Vagina (tissue), 2 donors: ENCODE data around the gene CFAP61. TPM values are rescaled to one million over a fixed set of nuclear protein-coding genes. Genes with fewer than 3 reads are reported as not detected.

Experiments used
- DNase-seq, 2 donors: peaks; one replicate each; pipeline ENCODE4 v3.0.0-alpha.2; 2017; ENCODE audit errors: extremely low spot score in 2 of 2
- H3K27ac ChIP-seq: fragments of 200-600 bp; sonication (generic); one replicate; pipeline ENCODE4 v1.5.1; 2019
- H3K27me3 ChIP-seq: fragments of 200-600 bp; sonication (generic); one replicate; pipeline ENCODE4 v1.5.1; 2019
- H3K36me3 ChIP-seq, 2 donors: fragments of 200-600 bp; sonication (generic); one replicate each; pipeline ENCODE4 v1.5.1; 2017 to 2019
- H3K4me1 ChIP-seq: fragments of 200-600 bp; sonication (generic); one replicate; pipeline ENCODE4 v1.5.1; 2019
- H3K4me3 ChIP-seq, 2 donors: fragments of 200-600 bp; sonication (generic); 1 replicate in 1 of 2; 2 replicates in 1 of 2; pipeline ENCODE4 v1.5.1; 2016 to 2019
- H3K9me3 ChIP-seq: fragments of 200-600 bp; sonication (generic); one replicate; pipeline ENCODE4 v1.5.1; 2019
- POLR2A ChIP-seq, 2 donors: fragments of 450-650 bp; IDR thresholded peaks; one replicate each; pipeline ENCODE4 v1.6.1; 2017; ENCODE audit warnings: antibody characterized with exemption in 2 of 2, mild to moderate bottlenecking in 2 of 2, moderate library complexity in 2 of 2
- POLR2AphosphoS5 ChIP-seq, 2 donors: sonication (generic); formaldehyde crosslinking; IDR thresholded peaks; one replicate each; pipeline ENCODE4 v1.9.0; 2017; ENCODE audit warnings: antibody characterized with exemption in 2 of 2, mild to moderate bottlenecking in 2 of 2, low read depth in 1 of 2; ENCODE audit not compliant: insufficient read depth in 1 of 2
- intact Hi-C: fragments of 100-400 bp; cut with DNase I; formaldehyde crosslinking; loops from one replicate; pipeline ENCODE4 v1.15.1; 2023
- total RNA-seq: library from RNA; depleted of rRNA; stranded (reverse); fragments of >200 nt; gene quantifications from one replicate; pipeline ENCODE4 v1.2.3, GENCODE V29; 2016
- TF ChIP-seq, protein P1 (sequence below), 3 experiments: fragments of 450-650 bp in 2 of 3; fragments of 200-600 bp in 1 of 3; sonication (generic) in 1 of 3; IDR thresholded peaks; one replicate each; pipeline ENCODE4 v1.5.1; 2017 to 2019; ENCODE audit warnings: antibody characterized with exemption in 3 of 3, mild to moderate bottlenecking in 2 of 3, moderate library complexity in 2 of 3

Gene CFAP61
- total RNA-seq, 1 donor from 2014 or later: 1.5 TPM

DNA sequence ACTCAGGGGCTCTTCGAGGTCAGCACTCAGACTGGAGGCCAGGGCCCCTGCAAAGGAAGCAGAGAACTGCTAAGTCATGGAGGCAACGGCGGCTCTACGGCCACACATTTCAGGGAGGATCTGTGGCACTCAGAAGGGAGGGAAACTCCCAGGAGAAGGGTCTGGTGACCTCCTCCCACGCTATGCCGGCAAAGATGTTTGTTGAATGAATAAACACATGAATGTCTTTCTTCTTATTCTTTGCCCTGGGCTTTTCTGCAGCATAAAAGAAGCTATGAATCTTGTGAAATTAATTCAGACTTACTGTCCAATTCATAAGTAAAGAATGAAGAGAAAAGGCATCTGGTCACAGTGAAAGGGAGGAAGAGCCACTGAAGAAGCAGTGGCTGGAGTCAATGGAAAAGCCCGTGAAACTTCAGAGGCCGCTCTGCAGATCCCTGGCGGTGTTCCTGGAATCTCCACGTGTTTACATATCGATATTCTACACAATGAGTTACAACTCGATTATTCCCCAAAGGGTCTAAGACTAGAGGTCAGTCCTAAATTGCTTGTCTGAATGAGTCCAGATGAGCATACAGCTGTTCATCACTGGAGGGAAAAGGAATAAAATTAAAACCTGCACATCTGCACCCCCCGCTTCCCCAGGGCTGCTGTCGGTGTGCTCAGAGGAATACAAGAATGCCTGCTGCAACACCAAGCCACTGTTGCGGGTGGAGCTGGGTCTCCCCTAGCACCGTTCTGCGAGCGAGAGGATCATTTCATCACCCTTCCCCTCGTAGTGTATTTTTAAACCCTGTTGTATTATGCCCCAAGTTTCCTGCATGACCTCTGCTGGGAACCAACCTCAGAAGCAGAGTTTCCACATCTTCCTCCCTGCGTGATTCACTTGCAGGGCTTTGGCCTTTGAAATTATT is 341.1 kb downstream of the CFAP61 start:
- Histone ChIP-seq H3K27ac (no peak overlapping the region), H3K9me3 (no peaks in the 10 kb centered on the region), H3K36me3 (no peaks in the 10 kb centered on the region), H3K4me3 (no peak overlapping the region), H3K4me1 (no peaks in the 10 kb centered on the region), H3K27me3 (no peaks in the 10 kb centered on the region)
- TF ChIP-seq POLR2AphosphoS5 (IDR thresholded peaks at IDR 0.05; ENCODE audit: insufficient read depth in 1 of 2, low read depth in 1 of 2): no peak
- TF ChIP-seq, protein P1, sequence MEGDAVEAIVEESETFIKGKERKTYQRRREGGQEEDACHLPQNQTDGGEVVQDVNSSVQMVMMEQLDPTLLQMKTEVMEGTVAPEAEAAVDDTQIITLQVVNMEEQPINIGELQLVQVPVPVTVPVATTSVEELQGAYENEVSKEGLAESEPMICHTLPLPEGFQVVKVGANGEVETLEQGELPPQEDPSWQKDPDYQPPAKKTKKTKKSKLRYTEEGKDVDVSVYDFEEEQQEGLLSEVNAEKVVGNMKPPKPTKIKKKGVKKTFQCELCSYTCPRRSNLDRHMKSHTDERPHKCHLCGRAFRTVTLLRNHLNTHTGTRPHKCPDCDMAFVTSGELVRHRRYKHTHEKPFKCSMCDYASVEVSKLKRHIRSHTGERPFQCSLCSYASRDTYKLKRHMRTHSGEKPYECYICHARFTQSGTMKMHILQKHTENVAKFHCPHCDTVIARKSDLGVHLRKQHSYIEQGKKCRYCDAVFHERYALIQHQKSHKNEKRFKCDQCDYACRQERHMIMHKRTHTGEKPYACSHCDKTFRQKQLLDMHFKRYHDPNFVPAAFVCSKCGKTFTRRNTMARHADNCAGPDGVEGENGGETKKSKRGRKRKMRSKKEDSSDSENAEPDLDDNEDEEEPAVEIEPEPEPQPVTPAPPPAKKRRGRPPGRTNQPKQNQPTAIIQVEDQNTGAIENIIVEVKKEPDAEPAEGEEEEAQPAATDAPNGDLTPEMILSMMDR (IDR thresholded peaks at IDR 0.05): no peak
- TF ChIP-seq POLR2A (IDR thresholded peaks at IDR 0.05): no peak
- no peak for DNase-seq
- intact Hi-C loops: no loop called here

DNA sequence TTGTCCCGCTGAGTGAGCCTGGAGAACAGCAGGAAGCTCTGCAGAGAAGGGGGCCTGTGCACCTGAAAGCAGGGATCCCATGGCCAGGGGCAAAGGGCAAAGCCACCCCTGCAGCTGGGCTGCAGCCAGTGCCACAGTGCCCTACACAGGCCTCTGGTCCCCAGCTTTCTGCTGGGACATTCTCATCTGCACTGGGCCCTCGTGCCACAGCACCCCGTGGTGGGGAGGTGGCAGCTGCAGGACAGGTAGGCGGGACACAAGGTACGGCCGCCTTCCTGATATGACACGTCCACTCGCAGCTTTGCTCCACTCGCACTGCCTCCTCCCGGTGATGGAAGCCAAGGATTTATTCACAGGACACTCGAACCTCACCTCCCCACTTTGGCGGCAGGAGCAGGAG is 342.8 kb downstream of the CFAP61 start:
- Histone ChIP-seq H3K4me1 (no peaks in the 10 kb centered on the region), H3K27me3 (no peaks in the 10 kb centered on the region), H3K9me3 (no peaks in the 10 kb centered on the region), H3K36me3 (no peaks in the 10 kb centered on the region), H3K4me3 (no peak overlapping the region), H3K27ac (no peak overlapping the region)
- TF ChIP-seq POLR2AphosphoS5 (IDR thresholded peaks at IDR 0.05; ENCODE audit: insufficient read depth in 1 of 2, low read depth in 1 of 2) (no peak), POLR2A (IDR thresholded peaks at IDR 0.05) (no peak)
- TF ChIP-seq, protein P1 (IDR thresholded peaks at IDR 0.05): no peak
- intact Hi-C loops: no loop called here
- no peak for DNase-seq

DNA sequence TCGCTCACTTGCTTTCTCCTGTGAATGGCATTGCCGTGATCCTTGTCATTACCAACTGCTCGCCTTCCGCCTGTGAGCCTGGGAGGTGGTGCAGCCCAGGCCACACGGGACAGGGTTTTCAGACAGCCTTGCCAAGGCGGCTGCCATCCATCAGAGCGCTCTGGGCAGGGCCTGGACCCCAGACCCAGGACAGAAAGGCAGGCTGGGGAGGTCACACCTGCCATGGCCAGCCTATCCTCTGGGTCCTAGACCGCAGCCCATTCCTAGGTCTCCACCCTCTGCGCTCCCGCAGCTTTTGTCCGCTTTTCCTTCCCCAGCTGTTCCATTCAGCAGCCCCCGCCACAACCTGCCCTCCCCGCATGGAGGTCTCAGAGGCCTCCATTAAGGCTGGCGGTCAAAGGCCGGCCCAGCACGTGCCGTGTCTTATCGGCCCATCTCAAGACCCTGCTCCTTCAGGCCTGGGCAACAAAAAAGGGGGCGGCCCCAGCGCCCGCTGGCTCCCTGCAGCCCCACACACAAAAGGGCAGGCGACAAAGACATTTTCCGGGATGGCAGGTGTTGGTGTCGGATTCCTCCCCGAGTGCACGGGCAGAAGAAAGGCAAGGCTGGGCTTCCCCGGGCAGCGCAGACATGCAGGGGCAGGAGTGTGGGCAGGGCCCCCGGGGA is 343.7 kb downstream of the CFAP61 start:
- H3K4me3 ChIP-seq: no peak overlapping the region
- TF ChIP-seq POLR2A (IDR thresholded peaks at IDR 0.05) (no peak), POLR2AphosphoS5 (IDR thresholded peaks at IDR 0.05; ENCODE audit: insufficient read depth in 1 of 2, low read depth in 1 of 2) (no peak)
- TF ChIP-seq, protein P1 (IDR thresholded peaks at IDR 0.05): no peak
- H3K27ac ChIP-seq: no peak overlapping the region
- H3K27me3 ChIP-seq: no peaks in the 10 kb centered on the region
- DNase-seq: no peak
- intact Hi-C loops: no loop called here
- no peaks in the 10 kb centered on the region for H3K36me3 ChIP-seq
- no peaks in the 10 kb centered on the region for H3K9me3 ChIP-seq
- no peaks in the 10 kb centered on the region for H3K4me1 ChIP-seq

DNA sequence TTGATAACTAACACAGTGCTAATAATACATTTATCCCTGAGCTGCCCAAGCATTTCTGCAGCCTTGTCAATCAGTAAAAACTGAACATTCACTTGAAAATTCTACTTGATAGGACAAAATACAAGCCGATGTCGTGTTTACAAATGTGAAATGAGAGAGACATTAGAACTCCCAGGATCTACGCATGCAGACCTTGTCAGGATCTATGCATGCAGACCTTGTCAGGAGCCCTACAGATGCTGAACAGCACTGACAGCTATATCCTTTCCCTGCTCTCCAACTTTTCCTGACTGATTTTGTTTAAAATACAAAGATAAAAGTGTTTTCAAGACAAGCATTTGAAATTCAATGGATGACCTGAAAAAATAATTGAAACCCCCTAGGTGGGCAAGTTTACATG is 344.5 kb downstream of the CFAP61 start:
- Histone ChIP-seq H3K27ac (no peak overlapping the region), H3K9me3 (no peaks in the 10 kb centered on the region), H3K36me3 (no peaks in the 10 kb centered on the region), H3K4me3 (no peak overlapping the region), H3K4me1 (no peaks in the 10 kb centered on the region), H3K27me3 (no peaks in the 10 kb centered on the region)
- TF ChIP-seq POLR2A (IDR thresholded peaks at IDR 0.05) (no peak), POLR2AphosphoS5 (IDR thresholded peaks at IDR 0.05; ENCODE audit: insufficient read depth in 1 of 2, low read depth in 1 of 2) (no peak)
- TF ChIP-seq, protein P1 (IDR thresholded peaks at IDR 0.05): no peak
- intact Hi-C loops: no loop called here
- no peak for DNase-seq

DNA sequence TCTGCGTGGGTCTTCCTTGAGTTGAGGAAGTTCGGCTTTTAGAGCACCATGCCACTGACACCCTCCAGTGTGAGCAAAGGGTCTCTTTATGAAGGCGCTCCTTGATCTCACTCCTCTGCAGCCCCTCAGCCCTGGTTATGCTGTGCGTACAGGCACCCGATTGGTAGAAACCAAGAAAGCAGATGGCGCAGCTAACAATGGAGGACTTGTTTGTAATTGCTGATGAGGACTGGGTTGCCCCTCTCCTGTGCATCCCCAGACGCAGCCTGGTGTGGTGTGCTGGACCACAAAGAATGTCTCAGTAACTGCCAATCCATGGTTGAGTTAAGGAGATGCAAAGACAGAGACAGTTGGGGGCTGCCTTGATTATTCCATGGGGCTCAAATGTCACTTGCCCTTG is 345.8 kb downstream of the CFAP61 start:
- DNase-seq: no peak
- Histone ChIP-seq H3K36me3 (no peaks in the 10 kb centered on the region), H3K4me3 (no peak overlapping the region), H3K27ac (no peak overlapping the region), H3K9me3 (no peaks in the 10 kb centered on the region), H3K27me3 (no peaks in the 10 kb centered on the region), H3K4me1 (no peaks in the 10 kb centered on the region)
- TF ChIP-seq, protein P1 (IDR thresholded peaks at IDR 0.05): no peak
- TF ChIP-seq POLR2AphosphoS5 (IDR thresholded peaks at IDR 0.05; ENCODE audit: insufficient read depth in 1 of 2, low read depth in 1 of 2) (no peak), POLR2A (IDR thresholded peaks at IDR 0.05) (no peak)
- intact Hi-C loops: no loop called here
